Suprapubic skin (tissue), 4 donors: ENCODE data around the gene TRIO. TPM values are rescaled to one million over a fixed set of nuclear protein-coding genes. Genes with fewer than 3 reads are reported as not detected.

Experiments
- DNase-seq, 2 donors: peaks; one replicate each; pipeline ENCODE4 v3.0.0-alpha.2; 2019; ENCODE audit warnings: low spot score in 2 of 2
- H3K27ac ChIP-seq: fragments of 200-600 bp; sonication (generic); one replicate; pipeline ENCODE4 v1.5.1; 2019
- H3K27me3 ChIP-seq: fragments of 200-600 bp; sonication (generic); one replicate; pipeline ENCODE4 v1.5.1; 2019
- H3K36me3 ChIP-seq: fragments of 200-600 bp; sonication (generic); one replicate; pipeline ENCODE4 v1.5.1; 2019
- H3K4me1 ChIP-seq: fragments of 200-600 bp; sonication (generic); one replicate; pipeline ENCODE4 v1.5.1; 2019
- H3K4me3 ChIP-seq: fragments of 200-600 bp; sonication (generic); one replicate; pipeline ENCODE4 v1.5.1; 2019; ENCODE audit warnings: mild to moderate bottlenecking
- H3K9me3 ChIP-seq: fragments of 200-600 bp; sonication (generic); one replicate; pipeline ENCODE4 v1.5.1; 2019
- EP300 ChIP-seq: sonication (generic); formaldehyde crosslinking; IDR thresholded peaks from one replicate; pipeline ENCODE4 v1.6.1; 2017; ENCODE audit warnings: antibody characterized with exemption
- POLR2A ChIP-seq, 2 donors: fragments of 450-650 bp; IDR thresholded peaks; one replicate each; pipeline ENCODE4 v1.6.1; 2017; ENCODE audit warnings: antibody characterized with exemption in 2 of 2, mild to moderate bottlenecking in 2 of 2, moderate library complexity in 2 of 2
- POLR2AphosphoS5 ChIP-seq, 3 donors: sonication (generic); formaldehyde crosslinking; IDR thresholded peaks; one replicate each; pipeline ENCODE4 v1.6.1; 2017; ENCODE audit warnings: antibody characterized with exemption in 3 of 3
- WGBS: methylation state at CpG from one replicate; pipeline ENCODE4 v1.1.5; 2018; 5-methylcytosine and 5-hydroxymethylcytosine counted together
- total RNA-seq, 4 donors: library from RNA; depleted of rRNA; stranded (reverse); fragments of >200 nt; gene quantifications; one replicate each; pipeline ENCODE4 v1.1.0, GENCODE V29; 2016
- TF ChIP-seq, protein P1 (sequence below), 2 donors: fragments of 200-600 bp in 1 of 2; fragments of 450-650 bp in 1 of 2; sonication (generic) in 1 of 2; IDR thresholded peaks; one replicate each; pipeline ENCODE4 v1.5.1; 2016 to 2019; ENCODE audit warnings: antibody characterized with exemption in 2 of 2, mild to moderate bottlenecking in 1 of 2, moderate library complexity in 1 of 2

TRIO gene
- total RNA-seq, 4 donors from 2014 or later, result 62.7 to 159 (median 70.4) TPM

DNA sequence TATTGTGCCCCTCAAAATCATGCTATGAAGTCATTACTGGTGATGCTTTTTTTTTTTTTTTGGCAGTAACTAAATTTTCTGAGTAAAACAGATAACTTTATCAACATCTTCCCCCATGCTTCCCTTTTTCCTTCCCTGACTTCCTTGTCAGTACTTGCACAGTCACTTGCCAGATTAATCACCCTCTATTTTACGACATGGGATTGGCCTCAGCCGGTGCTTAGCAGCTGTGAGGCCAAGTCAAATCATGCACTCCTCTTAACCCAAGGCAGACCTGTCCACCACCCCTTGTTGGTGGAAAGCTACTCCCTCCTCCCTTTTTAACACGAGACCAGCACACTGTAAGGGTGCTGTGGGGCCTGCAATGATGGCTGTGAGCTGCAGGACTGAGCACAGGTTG, 320.5 kb downstream of the TRIO start:
- H3K36me3 ChIP-seq, result peaks cover 67% of the 10 kb centered on the region
- no peak overlapping the region for H3K27ac ChIP-seq
- H3K27me3 ChIP-seq, result no peaks in the 10 kb centered on the region

DNA sequence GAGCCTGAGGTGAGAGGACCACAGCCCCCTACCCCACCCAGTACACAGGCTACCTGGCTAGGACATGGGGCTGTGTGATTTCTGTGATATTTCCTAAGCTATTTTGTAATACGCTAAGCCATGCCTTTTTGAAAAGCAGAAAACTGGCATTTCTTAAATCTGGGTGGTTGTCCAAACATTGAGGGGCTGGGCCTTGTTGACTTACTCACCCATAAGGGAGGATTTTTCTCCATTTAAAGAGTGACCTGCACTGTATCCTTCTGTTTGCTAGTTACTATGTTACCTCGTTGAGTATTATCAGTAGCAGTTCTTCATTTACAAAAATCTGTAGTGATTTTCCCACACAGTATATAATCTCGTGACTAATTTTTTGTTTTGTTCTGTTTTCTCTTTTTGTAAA, 321.0 kb downstream of the TRIO start:
- no peak overlapping the region for H3K27ac ChIP-seq
- H3K27me3 ChIP-seq, result no peaks in the 10 kb centered on the region

More for the DNA sequence above, 320.5 kb downstream of the TRIO start:
- TF ChIP-seq, protein P1, sequence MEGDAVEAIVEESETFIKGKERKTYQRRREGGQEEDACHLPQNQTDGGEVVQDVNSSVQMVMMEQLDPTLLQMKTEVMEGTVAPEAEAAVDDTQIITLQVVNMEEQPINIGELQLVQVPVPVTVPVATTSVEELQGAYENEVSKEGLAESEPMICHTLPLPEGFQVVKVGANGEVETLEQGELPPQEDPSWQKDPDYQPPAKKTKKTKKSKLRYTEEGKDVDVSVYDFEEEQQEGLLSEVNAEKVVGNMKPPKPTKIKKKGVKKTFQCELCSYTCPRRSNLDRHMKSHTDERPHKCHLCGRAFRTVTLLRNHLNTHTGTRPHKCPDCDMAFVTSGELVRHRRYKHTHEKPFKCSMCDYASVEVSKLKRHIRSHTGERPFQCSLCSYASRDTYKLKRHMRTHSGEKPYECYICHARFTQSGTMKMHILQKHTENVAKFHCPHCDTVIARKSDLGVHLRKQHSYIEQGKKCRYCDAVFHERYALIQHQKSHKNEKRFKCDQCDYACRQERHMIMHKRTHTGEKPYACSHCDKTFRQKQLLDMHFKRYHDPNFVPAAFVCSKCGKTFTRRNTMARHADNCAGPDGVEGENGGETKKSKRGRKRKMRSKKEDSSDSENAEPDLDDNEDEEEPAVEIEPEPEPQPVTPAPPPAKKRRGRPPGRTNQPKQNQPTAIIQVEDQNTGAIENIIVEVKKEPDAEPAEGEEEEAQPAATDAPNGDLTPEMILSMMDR (IDR thresholded peaks at IDR 0.05), result no peak
- TF ChIP-seq EP300 (no peak), POLR2A (IDR thresholded peaks at IDR 0.05) (no peak), POLR2AphosphoS5 (IDR thresholded peaks at IDR 0.05) (no peak)
- Histone ChIP-seq H3K4me3 (no peak overlapping the region), H3K4me1 (peaks cover 4% of the 10 kb centered on the region), H3K9me3 (no peaks in the 10 kb centered on the region)
- DNase-seq, result no peak
- 38% methylated on average over 3 of the region's 3 CpGs for WGBS

DNA sequence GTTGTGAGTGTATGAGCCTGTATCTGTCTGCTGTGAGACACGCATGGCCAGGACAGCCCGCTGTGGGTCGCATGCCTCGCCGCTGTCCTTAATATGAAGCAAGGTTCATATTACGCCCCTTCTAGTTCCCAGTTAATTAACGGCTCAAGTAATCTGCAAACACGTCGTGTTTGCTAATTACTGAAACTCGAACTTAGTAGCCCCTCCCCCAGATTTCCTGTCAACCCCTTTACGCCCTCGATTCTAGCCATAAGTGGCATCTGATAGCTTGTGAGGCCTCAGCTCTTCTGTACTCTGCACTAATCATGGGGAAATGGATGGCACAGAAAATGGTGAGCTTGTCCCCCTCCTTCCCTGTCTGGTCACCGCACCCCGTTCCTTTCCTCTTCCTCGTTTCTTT, 321.5 kb downstream of the TRIO start:
- Histone ChIP-seq H3K4me3 (no peak overlapping the region), H3K4me1 (peaks cover 4% of the 10 kb centered on the region), H3K27me3 (no peaks in the 10 kb centered on the region), H3K36me3 (peaks cover 67% of the 10 kb centered on the region), H3K9me3 (no peaks in the 10 kb centered on the region), H3K27ac (no peak overlapping the region)
- WGBS, result 79% methylated on average over 15 of the region's 15 CpGs
- DNase-seq, result no peak
- TF ChIP-seq, protein P1 (IDR thresholded peaks at IDR 0.05), result no peak
- TF ChIP-seq POLR2A (IDR thresholded peaks at IDR 0.05) (no peak), POLR2AphosphoS5 (IDR thresholded peaks at IDR 0.05) (no peak), EP300 (no peak)

More for the DNA sequence above, 321.0 kb downstream of the TRIO start:
- H3K9me3 ChIP-seq, result no peaks in the 10 kb centered on the region
- DNase-seq, result no peak
- no peak for TF ChIP-seq EP300
- TF ChIP-seq POLR2AphosphoS5 (IDR thresholded peaks at IDR 0.05), result no peak
- TF ChIP-seq, protein P1 (IDR thresholded peaks at IDR 0.05), result no peak
- TF ChIP-seq POLR2A (IDR thresholded peaks at IDR 0.05), result no peak
- peaks cover 67% of the 10 kb centered on the region for H3K36me3 ChIP-seq
- no peak overlapping the region for H3K4me3 ChIP-seq
- WGBS, result 75% methylated on average over 3 of the region's 3 CpGs
- H3K4me1 ChIP-seq, result peaks cover 4% of the 10 kb centered on the region

DNA sequence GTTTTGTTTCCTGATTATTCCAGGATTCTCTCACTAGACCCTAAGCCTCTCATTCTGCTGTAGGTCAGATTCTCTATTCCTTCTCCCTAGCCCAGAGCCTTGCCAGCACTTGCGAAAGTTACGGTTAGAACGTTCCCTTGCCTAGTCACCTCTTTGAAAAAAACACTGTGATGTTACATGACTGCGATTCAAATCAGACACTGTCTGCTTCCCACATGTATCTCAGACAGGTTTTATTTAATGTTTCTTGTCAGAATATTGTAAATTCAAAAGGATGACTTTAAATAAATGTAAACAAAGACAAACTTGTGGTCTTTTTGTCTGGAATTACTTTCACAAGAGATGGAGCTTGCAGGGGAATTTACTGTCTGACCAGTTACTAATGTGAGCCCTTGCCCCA, 322.0 kb downstream of the TRIO start:
- Histone ChIP-seq H3K9me3 (no peaks in the 10 kb centered on the region), H3K27me3 (no peaks in the 10 kb centered on the region), H3K27ac (no peak overlapping the region), H3K36me3 (peaks cover 67% of the 10 kb centered on the region), H3K4me1 (peaks cover 4% of the 10 kb centered on the region), H3K4me3 (no peak overlapping the region)
- 77% methylated on average over 4 of the region's 4 CpGs for WGBS
- no peak for DNase-seq
- TF ChIP-seq POLR2AphosphoS5 (IDR thresholded peaks at IDR 0.05) (no peak), POLR2A (IDR thresholded peaks at IDR 0.05) (no peak), EP300 (no peak)
- TF ChIP-seq, protein P1 (IDR thresholded peaks at IDR 0.05), result no peak

DNA sequence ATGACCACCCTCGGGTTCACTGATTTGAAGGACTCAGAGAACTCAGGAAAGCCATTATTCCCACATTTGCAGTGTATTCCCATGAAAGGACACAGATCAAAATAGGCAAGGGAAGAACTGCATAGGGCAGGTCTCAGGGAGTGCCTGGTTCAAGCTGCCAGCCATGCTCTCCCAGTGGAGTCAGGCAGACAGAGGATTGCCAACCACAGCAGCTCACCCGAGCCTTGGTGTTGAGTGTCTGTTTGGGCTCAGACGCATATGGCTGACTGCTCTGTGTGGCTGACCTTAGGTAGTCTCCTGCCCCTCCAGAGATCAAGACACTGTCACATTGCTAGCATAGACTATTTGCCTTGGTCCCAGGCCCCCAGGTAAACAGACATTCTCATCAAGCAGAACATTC, 322.6 kb downstream of the TRIO start:
- peaks cover 4% of the 10 kb centered on the region for H3K4me1 ChIP-seq
- H3K9me3 ChIP-seq, result no peaks in the 10 kb centered on the region
- no peaks in the 10 kb centered on the region for H3K27me3 ChIP-seq
- no peak overlapping the region for H3K27ac ChIP-seq
- peaks cover 60% of the 10 kb centered on the region for H3K36me3 ChIP-seq
- H3K4me3 ChIP-seq, result no peak overlapping the region
- TF ChIP-seq, protein P1 (IDR thresholded peaks at IDR 0.05), result no peak
- TF ChIP-seq EP300, result no peak
- no peak for TF ChIP-seq POLR2AphosphoS5 (IDR thresholded peaks at IDR 0.05)
- no peak for TF ChIP-seq POLR2A (IDR thresholded peaks at IDR 0.05)
- 60% methylated on average over 2 of the region's 3 CpGs for WGBS
- no peak for DNase-seq
